Measurements from ENCODE around the gene ZGPAT. TPM values are rescaled to one million over a fixed set of nuclear protein-coding genes. Genes with fewer than 3 reads are reported as not detected.

ZGPAT gene
- total RNA-seq, 4 donors from 2014 or later: 21.7 to 25.8 (median 23.3) TPM

DNA sequence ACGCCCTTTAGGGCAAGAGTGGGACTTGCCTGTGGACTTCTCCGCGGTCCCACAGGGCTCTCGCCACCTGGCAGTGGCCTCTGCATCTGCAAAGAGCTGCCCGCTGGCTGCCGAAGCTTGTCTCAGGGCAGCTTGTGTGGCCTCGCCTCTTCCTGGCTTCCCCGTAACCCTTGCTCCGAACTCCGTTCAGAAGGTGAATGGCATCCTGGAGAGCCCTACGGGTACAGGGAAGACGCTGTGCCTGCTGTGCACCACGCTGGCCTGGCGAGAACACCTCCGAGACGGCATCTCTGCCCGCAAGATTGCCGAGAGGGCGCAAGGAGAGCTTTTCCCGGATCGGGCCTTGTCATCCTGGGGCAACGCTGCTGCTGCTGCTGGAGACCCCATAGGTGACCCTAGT lies 46.7 kb upstream of the ZGPAT start:
- WGBS: 93% methylated on average over 15 of the region's 22 CpGs
- DNase-seq (ENCODE audit: low spot score in 2 of 2): no peak
- no peaks in the 10 kb centered on the region for H3K27me3 ChIP-seq
- TF ChIP-seq EP300 (IDR thresholded peaks at IDR 0.05): no peak
- TF ChIP-seq, protein P1, sequence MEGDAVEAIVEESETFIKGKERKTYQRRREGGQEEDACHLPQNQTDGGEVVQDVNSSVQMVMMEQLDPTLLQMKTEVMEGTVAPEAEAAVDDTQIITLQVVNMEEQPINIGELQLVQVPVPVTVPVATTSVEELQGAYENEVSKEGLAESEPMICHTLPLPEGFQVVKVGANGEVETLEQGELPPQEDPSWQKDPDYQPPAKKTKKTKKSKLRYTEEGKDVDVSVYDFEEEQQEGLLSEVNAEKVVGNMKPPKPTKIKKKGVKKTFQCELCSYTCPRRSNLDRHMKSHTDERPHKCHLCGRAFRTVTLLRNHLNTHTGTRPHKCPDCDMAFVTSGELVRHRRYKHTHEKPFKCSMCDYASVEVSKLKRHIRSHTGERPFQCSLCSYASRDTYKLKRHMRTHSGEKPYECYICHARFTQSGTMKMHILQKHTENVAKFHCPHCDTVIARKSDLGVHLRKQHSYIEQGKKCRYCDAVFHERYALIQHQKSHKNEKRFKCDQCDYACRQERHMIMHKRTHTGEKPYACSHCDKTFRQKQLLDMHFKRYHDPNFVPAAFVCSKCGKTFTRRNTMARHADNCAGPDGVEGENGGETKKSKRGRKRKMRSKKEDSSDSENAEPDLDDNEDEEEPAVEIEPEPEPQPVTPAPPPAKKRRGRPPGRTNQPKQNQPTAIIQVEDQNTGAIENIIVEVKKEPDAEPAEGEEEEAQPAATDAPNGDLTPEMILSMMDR (IDR thresholded peaks at IDR 0.05): no peak
- TF ChIP-seq POLR2AphosphoS5 (IDR thresholded peaks at IDR 0.05): no peak
- TF ChIP-seq POLR2A (IDR thresholded peaks at IDR 0.05): no peak
- no peak overlapping the region for H3K27ac ChIP-seq
- H3K9me3 ChIP-seq: no peaks in the 10 kb centered on the region
- H3K4me1 ChIP-seq: peaks cover 26% of the 10 kb centered on the region
- peaks cover 52% of the 10 kb centered on the region for H3K36me3 ChIP-seq
- no peak overlapping the region for H3K4me3 ChIP-seq

DNA sequence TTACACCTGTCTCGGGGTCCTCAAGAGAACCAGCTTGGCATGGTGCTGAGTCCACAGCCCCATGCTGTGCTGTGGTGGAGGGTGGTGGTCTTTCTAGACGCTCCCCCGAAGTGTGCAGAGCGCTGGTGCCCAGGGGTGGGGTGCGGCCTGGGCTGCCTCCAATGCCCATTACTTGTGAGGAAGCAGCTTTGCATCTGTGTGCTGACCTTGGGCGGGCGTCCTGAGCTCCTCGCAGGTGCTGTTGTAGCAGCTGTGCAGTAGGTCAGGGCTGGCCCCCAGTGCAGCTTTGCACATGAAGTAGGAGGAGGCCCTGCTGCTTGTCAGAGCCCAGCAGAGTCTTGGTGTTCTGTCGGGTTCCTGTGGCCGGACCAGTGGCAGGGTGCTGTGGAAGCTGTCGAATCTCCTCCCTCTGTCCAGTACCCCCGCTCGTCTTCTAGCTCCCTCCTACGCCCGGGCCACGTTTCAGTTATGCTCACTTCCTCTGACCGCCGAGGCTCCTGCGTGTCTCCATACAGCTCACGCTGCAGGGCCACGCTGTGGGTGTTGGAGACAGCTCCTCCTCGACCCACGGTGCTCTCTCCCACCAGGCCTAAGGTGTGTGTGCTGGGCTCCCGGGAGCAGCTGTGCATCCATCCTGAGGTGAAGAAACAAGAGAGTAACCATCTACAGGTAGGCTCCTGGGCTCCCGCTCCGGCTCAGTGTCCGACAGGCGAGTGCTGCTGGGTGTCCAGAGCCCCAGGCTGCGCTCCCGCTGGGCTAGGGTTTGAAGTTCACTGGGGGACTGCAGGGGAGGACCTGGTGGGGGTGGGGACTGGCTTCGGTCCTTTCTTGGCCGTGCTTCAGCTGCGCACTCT lies 45.7 kb upstream of the ZGPAT start:
- DNase-seq (ENCODE audit: low spot score in 2 of 2): no peak
- 95% methylated on average over 10 of the region's 33 CpGs for WGBS
- H3K27ac ChIP-seq: no peak overlapping the region
- H3K27me3 ChIP-seq: no peaks in the 10 kb centered on the region
- no peak for TF ChIP-seq POLR2AphosphoS5 (IDR thresholded peaks at IDR 0.05)
- TF ChIP-seq EP300 (IDR thresholded peaks at IDR 0.05): no peak
- no peak for TF ChIP-seq POLR2A (IDR thresholded peaks at IDR 0.05)
- TF ChIP-seq, protein P1 (IDR thresholded peaks at IDR 0.05): no peak
- H3K36me3 ChIP-seq: peaks cover 60% of the 10 kb centered on the region
- peaks cover 22% of the 10 kb centered on the region for H3K4me1 ChIP-seq
- no peaks in the 10 kb centered on the region for H3K9me3 ChIP-seq
- no peak overlapping the region for H3K4me3 ChIP-seq

DNA sequence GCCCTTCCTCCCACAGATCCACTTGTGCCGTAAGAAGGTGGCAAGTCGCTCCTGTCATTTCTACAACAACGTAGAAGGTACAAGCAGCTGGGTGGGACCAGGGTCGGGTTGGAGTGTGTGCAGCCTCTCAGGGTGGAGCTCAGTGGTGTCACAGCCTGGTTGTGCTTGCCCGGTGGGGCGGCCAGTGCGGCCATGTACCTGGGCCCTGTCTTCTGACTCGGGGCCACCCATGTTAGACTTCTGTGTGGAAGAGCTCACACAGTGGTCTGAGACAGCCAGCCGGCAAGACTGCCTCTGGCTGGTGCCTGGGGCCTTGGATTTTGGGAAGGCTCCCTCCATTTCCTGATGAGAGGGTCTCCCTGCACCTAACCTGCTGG lies 45.0 kb upstream of the ZGPAT start:
- Histone ChIP-seq H3K4me1 (peaks cover 16% of the 10 kb centered on the region), H3K4me3 (no peak overlapping the region), H3K36me3 (peaks cover 66% of the 10 kb centered on the region), H3K27me3 (no peaks in the 10 kb centered on the region), H3K27ac (no peak overlapping the region), H3K9me3 (no peaks in the 10 kb centered on the region)
- DNase-seq (ENCODE audit: low spot score in 2 of 2): no peak
- TF ChIP-seq POLR2AphosphoS5 (IDR thresholded peaks at IDR 0.05) (no peak), EP300 (IDR thresholded peaks at IDR 0.05) (no peak), POLR2A (IDR thresholded peaks at IDR 0.05) (no peak)
- TF ChIP-seq, protein P1 (IDR thresholded peaks at IDR 0.05): no peak
- WGBS: 79% methylated on average over 3 of the region's 9 CpGs

DNA sequence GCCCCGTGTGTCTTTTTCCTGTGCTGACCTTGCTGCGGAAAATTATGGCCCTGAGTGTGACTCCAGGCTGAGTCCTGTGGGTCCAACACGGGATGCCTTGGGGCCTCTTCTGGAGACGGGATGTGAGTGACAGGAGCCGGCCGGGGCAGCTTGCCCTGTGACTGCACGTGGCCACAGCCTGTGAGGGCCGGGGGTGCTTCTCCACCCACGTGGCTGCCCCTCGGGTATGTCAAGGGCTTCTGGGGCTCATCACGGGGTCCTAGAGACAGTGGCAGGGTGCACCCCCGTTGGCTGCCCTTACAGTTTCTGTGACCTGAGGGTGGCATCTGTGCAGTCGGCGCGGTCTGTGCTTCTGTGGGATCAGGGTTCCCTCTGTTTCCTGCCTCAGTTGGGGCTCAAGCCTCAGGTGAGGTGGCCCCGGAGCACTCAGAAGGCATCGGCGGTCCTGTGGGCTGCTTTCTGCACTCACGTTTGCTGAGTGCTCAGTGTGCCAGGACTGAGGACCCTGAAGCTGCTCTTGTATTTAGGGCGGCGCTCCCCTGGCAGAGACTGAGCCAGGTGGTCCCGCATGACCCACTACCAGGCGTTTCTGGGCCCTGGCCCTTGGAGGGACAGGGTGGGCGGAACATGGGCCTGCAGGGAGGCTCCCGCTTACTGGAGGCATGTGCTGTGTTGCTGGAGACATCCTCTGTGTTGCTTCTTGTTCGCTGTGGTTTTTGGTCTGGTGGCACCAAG lies 44.3 kb upstream of the ZGPAT start:
- no peak for TF ChIP-seq POLR2A (IDR thresholded peaks at IDR 0.05)
- TF ChIP-seq, protein P1 (IDR thresholded peaks at IDR 0.05): no peak
- TF ChIP-seq POLR2AphosphoS5 (IDR thresholded peaks at IDR 0.05): no peak
- TF ChIP-seq EP300 (IDR thresholded peaks at IDR 0.05): no peak
- Histone ChIP-seq H3K4me3 (no peak overlapping the region), H3K36me3 (peaks cover 73% of the 10 kb centered on the region), H3K27me3 (no peaks in the 10 kb centered on the region), H3K9me3 (no peaks in the 10 kb centered on the region), H3K4me1 (peaks cover 13% of the 10 kb centered on the region), H3K27ac (no peak overlapping the region)
- no peak for DNase-seq (ENCODE audit: low spot score in 2 of 2)
- WGBS: 92% methylated on average over 7 of the region's 26 CpGs
